Loucy (cell line): Measurements from ENCODE around the gene ACER3.

ENCODE experiments used
- CTCF ChIP-seq: fragments of 200-600 bp; sonication (generic); conservative IDR thresholded peaks from 2 replicates; pipeline ENCODE4 v1.5.1; 2014; ENCODE audit warnings: mild to moderate bottlenecking, antibody characterized with exemption, low read length
- EZH2phosphoT487 ChIP-seq: fragments of 200-600 bp; IDR thresholded peaks from 2 replicates; pipeline ENCODE4 v1.6.1; 2018; ENCODE audit warnings: antibody characterized with exemption, mild to moderate bottlenecking, moderate library complexity, borderline replicate concordance

GRCh38 chr11:76830639-76831327, 29.9 kb upstream of the ACER3 start:
- no peak for TF ChIP-seq CTCF
- TF ChIP-seq EZH2phosphoT487 = no peak
